ENCODE data around the gene FAM184A. TPM values are rescaled to one million over a fixed set of nuclear protein-coding genes. Genes with fewer than 3 reads are reported as not detected.

FAM184A gene
- total RNA-seq, 1 experiment from 2014 or later, result 8.7 TPM

- H3K9me3 ChIP-seq (ENCODE audit: control insufficient read depth, insufficient read depth, low read depth, low read length), result no peaks in the 10 kb centered on the region
- in situ Hi-C loops (cut with HindIII; ENCODE audit: low pct_unique_long_range_greater_than_20kb, low sequenced_read_pairs) (no loop called here), intact Hi-C loops (cut with micrococcal nuclease; ENCODE audit: unreplicated experiment) (no loop called here)
- no peaks in the 10 kb centered on the region for H3K36me3 ChIP-seq (ENCODE audit: control insufficient read depth, insufficient read depth, low read length)
- no peaks in the 10 kb centered on the region for H3K4me1 ChIP-seq (ENCODE audit: control insufficient read depth, insufficient read depth, low read length)
- TF ChIP-seq TCF7L2 (IDR thresholded peaks at IDR 0.05; ENCODE audit: low read depth, low read length), result no peak
- TF ChIP-seq REST (IDR thresholded peaks at IDR 0.05; ENCODE audit: insufficient read depth in 1 of 2, low read depth in 2 of 2, low read length in 1 of 2), result no peak
- TF ChIP-seq CTCF (IDR thresholded peaks at IDR 0.05), result no peak
- TF ChIP-seq SIN3A (IDR thresholded peaks at IDR 0.05; ENCODE audit: borderline replicate concordance, insufficient read depth, low read depth, low read length), result no peak
- TF ChIP-seq POLR2AphosphoS5 (IDR thresholded peaks at IDR 0.05; ENCODE audit: low read depth, low read length), result no peak
- POLR2A ChIA-PET, result no interaction called here
- ATAC-seq (no peak), DNase-seq (ENCODE audit: low read depth, low spot score) (no peak)
- CTCF ChIA-PET, result no interaction called here
- H3K4me3 ChIP-seq (ENCODE audit: low read depth in 2 of 2, low read length in 2 of 2), result no peak overlapping the region
- H3K27ac ChIP-seq (ENCODE audit: low read length), result no peak overlapping the region
- BruUV-seq (replicated peaks), result no TSS peak
- H3K27me3 ChIP-seq (ENCODE audit: control insufficient read depth, insufficient read depth, low read length), result no peaks in the 10 kb centered on the region
Measured at GRCh38 chr6:118984342-118984741, 94.1 kb downstream of the FAM184A start.

GRCh38 chr6:118982575-118982911, 95.9 kb downstream of the FAM184A start:
- intact Hi-C loops (cut with micrococcal nuclease; ENCODE audit: unreplicated experiment) (no loop called here), in situ Hi-C loops (cut with HindIII; ENCODE audit: low pct_unique_long_range_greater_than_20kb, low sequenced_read_pairs) (no loop called here)
- ChIA-PET POLR2A (no interaction called here), CTCF (no interaction called here)
- H3K36me3 ChIP-seq (ENCODE audit: control insufficient read depth, insufficient read depth, low read length), result no peaks in the 10 kb centered on the region
- ATAC-seq (no peak), DNase-seq (ENCODE audit: low read depth, low spot score) (no peak)
- no peak overlapping the region for H3K4me3 ChIP-seq (ENCODE audit: low read depth in 2 of 2, low read length in 2 of 2)
- no TSS peak for BruUV-seq (replicated peaks)
- no peaks in the 10 kb centered on the region for H3K27me3 ChIP-seq (ENCODE audit: control insufficient read depth, insufficient read depth, low read length)
- no peaks in the 10 kb centered on the region for H3K4me1 ChIP-seq (ENCODE audit: control insufficient read depth, insufficient read depth, low read length)
- H3K27ac ChIP-seq (ENCODE audit: low read length), result no peak overlapping the region
- TF ChIP-seq SIN3A (IDR thresholded peaks at IDR 0.05; ENCODE audit: borderline replicate concordance, insufficient read depth, low read depth, low read length) (no peak), TCF7L2 (IDR thresholded peaks at IDR 0.05; ENCODE audit: low read depth, low read length) (no peak), REST (IDR thresholded peaks at IDR 0.05; ENCODE audit: insufficient read depth in 1 of 2, low read depth in 2 of 2, low read length in 1 of 2) (no peak), POLR2AphosphoS5 (IDR thresholded peaks at IDR 0.05; ENCODE audit: low read depth, low read length) (no peak), CTCF (IDR thresholded peaks at IDR 0.05) (no peak)
- no peaks in the 10 kb centered on the region for H3K9me3 ChIP-seq (ENCODE audit: control insufficient read depth, insufficient read depth, low read depth, low read length)
